GM21786 (cell line): ENCODE data around the gene FIP1L1.
"Not testable (repeated sequence)": the region's sequence is repeated elsewhere in the genome, so short reads cannot be mapped to it uniquely, and the experiment has no call there.

ENCODE experiments used
- ATAC-seq: cut with Tn5 transposase; IDR thresholded peaks from one replicate; pipeline ENCODE4 v1.9.1; 2021; ENCODE audit not compliant: unreplicated experiment

Gene FIP1L1

GRCh38 chr4:53465891-53466290, 88.5 kb downstream of the FIP1L1 start:
- no peak for ATAC-seq

- not testable (repeated sequence) for ATAC-seq
Measured at GRCh38 chr4:53466576-53466975, 89.1 kb downstream of the FIP1L1 start.

- ATAC-seq: no peak
Measured at GRCh38 chr4:53476232-53477037, 99.0 kb downstream of the FIP1L1 start.

- ATAC-seq: no peak
Measured at GRCh38 chr4:53477038-53477565, 99.7 kb downstream of the FIP1L1 start.

- ATAC-seq: no peak
Measured at GRCh38 chr4:53477636-53478035, 100.2 kb downstream of the FIP1L1 start.

GRCh38 chr4:53478671-53479456, 101.4 kb downstream of the FIP1L1 start:
- no peak for ATAC-seq

GRCh38 chr4:53479736-53480525, 102.5 kb downstream of the FIP1L1 start:
- ATAC-seq: no peak

- no peak for ATAC-seq
Measured at GRCh38 chr4:53480909-53481308, 103.5 kb downstream of the FIP1L1 start.

- ATAC-seq: no peak
Measured at GRCh38 chr4:53481586-53481985, 104.1 kb downstream of the FIP1L1 start.

GRCh38 chr4:53483250-53483649, 105.8 kb downstream of the FIP1L1 start:
- ATAC-seq: no peak

- no peak for ATAC-seq
Measured at GRCh38 chr4:53484911-53485657, 107.6 kb downstream of the FIP1L1 start.

- no peak for ATAC-seq
Measured at GRCh38 chr4:53485658-53486040, 108.2 kb downstream of the FIP1L1 start.

GRCh38 chr4:53487766-53488165, 110.3 kb downstream of the FIP1L1 start:
- no peak for ATAC-seq

- no peak for ATAC-seq
Measured at GRCh38 chr4:53489279-53489889, 111.9 kb downstream of the FIP1L1 start.

GRCh38 chr4:53490161-53490956, 112.9 kb downstream of the FIP1L1 start:
- ATAC-seq: no peak

GRCh38 chr4:53490965-53491622, 113.7 kb downstream of the FIP1L1 start:
- no peak for ATAC-seq

- ATAC-seq: no peak
Measured at GRCh38 chr4:53494851-53495250, 117.4 kb downstream of the FIP1L1 start.

- ATAC-seq: no peak
Measured at GRCh38 chr4:53497487-53498244, 120.2 kb downstream of the FIP1L1 start.
